SK-N-SH (cell line): ENCODE measurements around the gene FOXP1. TPM values are rescaled to one million over a fixed set of nuclear protein-coding genes. Genes with fewer than 3 reads are reported as not detected.

Experiments used
- CTCF ChIA-PET: fragments of 300-600, 350-600 bp; formaldehyde crosslinking; extraction: SDS; loops from one replicate; lab custom pipeline; 2021; lab: Yijun Ruan, JAX
- POLR2A ChIA-PET: fragments of 350-600 bp; sonication (Branson Sonifier 250); formaldehyde crosslinking; extraction: SDS; loops from one replicate; lab custom pipeline; 2020; ENCODE audit warnings: antibody characterized with exemption, inconsistent platforms; lab: Yijun Ruan, JAX
- DNase-seq: peaks from one replicate; pipeline ENCODE4 v3.0.0; 2012
- H2AFZ ChIP-seq: fragments of 200-600 bp; sonication (generic); 2 replicates; pipeline ENCODE4 v1.8.1; 2016; ENCODE audit warnings: antibody characterized with exemption, mild to moderate bottlenecking, low read depth
- H3F3A ChIP-seq: fragments of 200-600 bp; sonication (generic); replicated peaks from 2 replicates; pipeline ENCODE3; 2016; ENCODE audit warnings: antibody characterized with exemption, mild to moderate bottlenecking; ENCODE audit not compliant: insufficient read depth
- H3K27ac ChIP-seq, 2 experiments: fragments of 200-500 bp in 1 of 2; fragments of 200-600 bp in 1 of 2; sonication (Bioruptor generic) in 1 of 2; sonication (generic), shearing (Covaris generic) in 1 of 2; 2 replicates each; pipeline versions ENCODE4 v1.5.1 to v1.6.1; 2014 to 2016; ENCODE audit warnings: low read depth in 2 of 2, inconsistent platforms in 1 of 2, low read length in 1 of 2, mild to moderate bottlenecking in 1 of 2, mixed read lengths in 1 of 2
- H3K27me3 ChIP-seq: fragments of 200-600 bp; sonication (generic), shearing (Covaris generic); 2 replicates; pipeline ENCODE4 v1.6.1; 2016; ENCODE audit warnings: mixed run types; ENCODE audit not compliant: insufficient read depth
- H3K36me3 ChIP-seq, 2 experiments: fragments of 200-500 bp in 1 of 2; fragments of 200-600 bp in 1 of 2; sonication (Bioruptor generic) in 1 of 2; sonication (generic) in 1 of 2; replicated peaks in 1 of 2; 2 replicates each; pipeline versions ENCODE3 to v1.5.1; 2014 to 2016; ENCODE audit warnings: low read length in 1 of 2, mild to moderate bottlenecking in 1 of 2; ENCODE audit not compliant: insufficient read depth in 2 of 2, control insufficient read depth in 1 of 2
- H3K4me1 ChIP-seq, 2 experiments: fragments of 200-500 bp in 1 of 2; fragments of 200-600 bp in 1 of 2; sonication (Bioruptor generic) in 1 of 2; sonication (generic), shearing (Covaris generic) in 1 of 2; 2 replicates each; pipeline versions ENCODE4 v1.5.1 to v1.6.1; 2014 to 2016; ENCODE audit warnings: low read depth in 1 of 2, low read length in 1 of 2, mixed run types in 1 of 2; ENCODE audit not compliant: insufficient read depth in 2 of 2, control insufficient read depth in 1 of 2
- H3K4me2 ChIP-seq: fragments of 200-600 bp; sonication (generic), shearing (Covaris generic); 2 replicates; pipeline ENCODE4 v1.6.1; 2017; ENCODE audit warnings: mixed run types
- H3K4me3 ChIP-seq, 2 experiments: fragments of 200-500 bp in 1 of 2; fragments of 200-600 bp in 1 of 2; sonication (Bioruptor generic) in 1 of 2; sonication (generic), shearing (Covaris generic) in 1 of 2; 2 replicates each; pipeline versions ENCODE4 v1.5.1 to v1.8.1; 2014 to 2016; ENCODE audit warnings: low read depth in 2 of 2, inconsistent platforms in 1 of 2, low read length in 1 of 2, mild to moderate bottlenecking in 1 of 2, mixed read lengths in 1 of 2, moderate library complexity in 1 of 2
- H3K79me2 ChIP-seq: fragments of 200-600 bp; sonication (generic); 2 replicates; pipeline ENCODE4 v1.8.1; 2017; ENCODE audit warnings: mild to moderate bottlenecking; ENCODE audit not compliant: insufficient read depth
- H3K9ac ChIP-seq: fragments of 200-600 bp; sonication (generic); 2 replicates; pipeline ENCODE4 v1.6.1; 2017; ENCODE audit warnings: mixed run types
- H3K9me2 ChIP-seq: fragments of 200-600 bp; sonication (generic); 2 replicates; pipeline ENCODE4 v1.6.1; 2017; ENCODE audit warnings: mixed run types
- H3K9me3 ChIP-seq: fragments of 200-600 bp; sonication (generic); 2 replicates; pipeline ENCODE4 v1.6.1; 2017; ENCODE audit warnings: mixed run types, mild to moderate bottlenecking, moderate library complexity
- H4K20me1 ChIP-seq: fragments of 200-600 bp; sonication (generic); 2 replicates; pipeline ENCODE4 v1.6.1; 2017; ENCODE audit warnings: mild to moderate bottlenecking, mixed run types; ENCODE audit not compliant: insufficient read depth
- EP300 ChIP-seq, 2 experiments: IDR thresholded peaks; 2 replicates each; pipeline versions ENCODE4 v1.4.0 to v1.6.1; 2012; ENCODE audit warnings: borderline replicate concordance in 1 of 2, low read depth in 1 of 2, low read length in 1 of 2
- FOSL2 ChIP-seq: IDR thresholded peaks from 2 replicates; pipeline ENCODE4 v1.4.0; 2012; ENCODE audit warnings: low read depth, mild to moderate bottlenecking, moderate library complexity, borderline replicate concordance
- GATA2 ChIP-seq: sonication (generic); formaldehyde crosslinking; IDR thresholded peaks from 2 replicates; pipeline ENCODE4 v1.5.0; 2020; ENCODE audit warnings: mild to moderate bottlenecking, missing genetic modification reagents
- MEF2A ChIP-seq: IDR thresholded peaks from 2 replicates; pipeline ENCODE4 v1.4.0; 2012; ENCODE audit warnings: low read depth, borderline replicate concordance
- NRF1 ChIP-seq: IDR thresholded peaks from 2 replicates; pipeline ENCODE4 v1.6.1; 2012; ENCODE audit warnings: low read depth, mild to moderate bottlenecking, low read length
- POLR2AphosphoS5 ChIP-seq: IDR thresholded peaks from 2 replicates; pipeline ENCODE4 v1.6.1; 2012; ENCODE audit warnings: low read depth, low read length
- SIN3A ChIP-seq: IDR thresholded peaks from 2 replicates; pipeline ENCODE4 v1.6.1; 2012; ENCODE audit warnings: low read depth, mild to moderate bottlenecking, low read length, moderate library complexity, borderline replicate concordance
- TEAD4 ChIP-seq: IDR thresholded peaks from 2 replicates; pipeline ENCODE4 v1.4.0; 2012; ENCODE audit warnings: mild to moderate bottlenecking, borderline replicate concordance; ENCODE audit not compliant: insufficient read depth
- WGBS: methylation state at CpG from one replicate; pipeline ENCODE4 v1.1.6; 2017; ENCODE audit warnings: low lambda C conversion rate; 5-methylcytosine and 5-hydroxymethylcytosine counted together
- polyA plus RNA-seq, 3 experiments: library from polyadenylated mRNA; depleted of rRNA; stranded (reverse); fragments of >200 nt; gene quantifications; 2 replicates each; pipeline ENCODE4 v1.2.3, GENCODE V29; 2012
- TF ChIP-seq, protein P1 (sequence below): IDR thresholded peaks from 2 replicates; pipeline ENCODE4 v1.6.1; 2012; ENCODE audit warnings: mild to moderate bottlenecking, low read depth, low read length, moderate library complexity
- TF ChIP-seq, protein P2 (sequence below): fragments of 200-600 bp; sonication (generic); IDR thresholded peaks from 2 replicates; pipeline ENCODE4 v1.6.1; 2017; ENCODE audit warnings: antibody characterized with exemption, mild to moderate bottlenecking, moderate library complexity
- TF ChIP-seq, protein P3 (sequence below): IDR thresholded peaks from 2 replicates; pipeline ENCODE4; 2012

Gene FOXP1
- polyA plus RNA-seq, 1 of the 3 experiments (the other 2 are of a cell fraction), result 8.8 TPM

DNA sequence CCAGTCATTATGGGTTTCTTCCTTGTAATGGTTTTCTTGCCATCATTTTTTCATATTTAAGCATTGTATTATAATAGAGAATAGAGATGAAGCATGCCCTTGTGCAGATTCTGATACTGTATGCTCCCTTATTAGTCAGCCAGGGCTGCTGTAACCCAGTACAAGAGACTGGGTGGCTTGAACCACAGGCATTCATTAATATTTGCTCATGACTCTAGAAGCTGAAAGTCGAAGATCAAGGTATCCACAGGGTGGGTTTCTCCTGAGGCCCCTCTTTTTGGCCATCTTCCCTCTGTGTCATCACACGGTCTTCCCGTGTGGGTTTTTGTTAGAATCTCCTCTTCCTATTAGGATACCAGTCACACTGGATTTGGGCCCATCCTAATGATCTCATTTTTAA is 74.5 kb downstream of the FOXP1 start:
- Histone ChIP-seq H2AFZ (no peak overlapping the region), H3K4me2 (no peak overlapping the region), H3K27ac (peak overlapping the region in 1 of 2 experiments; percentile 92; a peak in 2 of 4 replicates), H3K9ac (no peak overlapping the region; the same call in 1 of the 2 replicates), H4K20me1 (no peaks in the 10 kb centered on the region), H3K9me3 (no peaks in the 10 kb centered on the region), H3K4me1 (peaks cover 6 to 36% of the 10 kb centered on the region in 2 experiments), H3K9me2 (no peaks in the 10 kb centered on the region), H3K27me3 (no peaks in the 10 kb centered on the region), H3K4me3 (no peak overlapping the region), H3K36me3 (no peaks in the 10 kb centered on the region), H3K79me2 (peaks cover 79% of the 10 kb centered on the region)
- WGBS, result 55% methylated on average over 3 of the region's 3 CpGs
- ChIA-PET POLR2A (no interaction called here), CTCF (no interaction called here)
- DNase-seq, result no peak
- TF ChIP-seq TEAD4 (no peak), MEF2A (no peak), POLR2AphosphoS5 (no peak), FOSL2 (no peak), GATA2 (CRISPR knock-in tag) (no peak), NRF1 (no peak)
- TF ChIP-seq, protein P1, sequence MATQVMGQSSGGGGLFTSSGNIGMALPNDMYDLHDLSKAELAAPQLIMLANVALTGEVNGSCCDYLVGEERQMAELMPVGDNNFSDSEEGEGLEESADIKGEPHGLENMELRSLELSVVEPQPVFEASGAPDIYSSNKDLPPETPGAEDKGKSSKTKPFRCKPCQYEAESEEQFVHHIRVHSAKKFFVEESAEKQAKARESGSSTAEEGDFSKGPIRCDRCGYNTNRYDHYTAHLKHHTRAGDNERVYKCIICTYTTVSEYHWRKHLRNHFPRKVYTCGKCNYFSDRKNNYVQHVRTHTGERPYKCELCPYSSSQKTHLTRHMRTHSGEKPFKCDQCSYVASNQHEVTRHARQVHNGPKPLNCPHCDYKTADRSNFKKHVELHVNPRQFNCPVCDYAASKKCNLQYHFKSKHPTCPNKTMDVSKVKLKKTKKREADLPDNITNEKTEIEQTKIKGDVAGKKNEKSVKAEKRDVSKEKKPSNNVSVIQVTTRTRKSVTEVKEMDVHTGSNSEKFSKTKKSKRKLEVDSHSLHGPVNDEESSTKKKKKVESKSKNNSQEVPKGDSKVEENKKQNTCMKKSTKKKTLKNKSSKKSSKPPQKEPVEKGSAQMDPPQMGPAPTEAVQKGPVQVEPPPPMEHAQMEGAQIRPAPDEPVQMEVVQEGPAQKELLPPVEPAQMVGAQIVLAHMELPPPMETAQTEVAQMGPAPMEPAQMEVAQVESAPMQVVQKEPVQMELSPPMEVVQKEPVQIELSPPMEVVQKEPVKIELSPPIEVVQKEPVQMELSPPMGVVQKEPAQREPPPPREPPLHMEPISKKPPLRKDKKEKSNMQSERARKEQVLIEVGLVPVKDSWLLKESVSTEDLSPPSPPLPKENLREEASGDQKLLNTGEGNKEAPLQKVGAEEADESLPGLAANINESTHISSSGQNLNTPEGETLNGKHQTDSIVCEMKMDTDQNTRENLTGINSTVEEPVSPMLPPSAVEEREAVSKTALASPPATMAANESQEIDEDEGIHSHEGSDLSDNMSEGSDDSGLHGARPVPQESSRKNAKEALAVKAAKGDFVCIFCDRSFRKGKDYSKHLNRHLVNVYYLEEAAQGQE, result no peak
- TF ChIP-seq, protein P2, sequence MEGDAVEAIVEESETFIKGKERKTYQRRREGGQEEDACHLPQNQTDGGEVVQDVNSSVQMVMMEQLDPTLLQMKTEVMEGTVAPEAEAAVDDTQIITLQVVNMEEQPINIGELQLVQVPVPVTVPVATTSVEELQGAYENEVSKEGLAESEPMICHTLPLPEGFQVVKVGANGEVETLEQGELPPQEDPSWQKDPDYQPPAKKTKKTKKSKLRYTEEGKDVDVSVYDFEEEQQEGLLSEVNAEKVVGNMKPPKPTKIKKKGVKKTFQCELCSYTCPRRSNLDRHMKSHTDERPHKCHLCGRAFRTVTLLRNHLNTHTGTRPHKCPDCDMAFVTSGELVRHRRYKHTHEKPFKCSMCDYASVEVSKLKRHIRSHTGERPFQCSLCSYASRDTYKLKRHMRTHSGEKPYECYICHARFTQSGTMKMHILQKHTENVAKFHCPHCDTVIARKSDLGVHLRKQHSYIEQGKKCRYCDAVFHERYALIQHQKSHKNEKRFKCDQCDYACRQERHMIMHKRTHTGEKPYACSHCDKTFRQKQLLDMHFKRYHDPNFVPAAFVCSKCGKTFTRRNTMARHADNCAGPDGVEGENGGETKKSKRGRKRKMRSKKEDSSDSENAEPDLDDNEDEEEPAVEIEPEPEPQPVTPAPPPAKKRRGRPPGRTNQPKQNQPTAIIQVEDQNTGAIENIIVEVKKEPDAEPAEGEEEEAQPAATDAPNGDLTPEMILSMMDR, result no peak
- TF ChIP-seq, all 33 proteins: peak for 0
- H3F3A ChIP-seq, result peaks cover 55% of the 10 kb centered on the region

DNA sequence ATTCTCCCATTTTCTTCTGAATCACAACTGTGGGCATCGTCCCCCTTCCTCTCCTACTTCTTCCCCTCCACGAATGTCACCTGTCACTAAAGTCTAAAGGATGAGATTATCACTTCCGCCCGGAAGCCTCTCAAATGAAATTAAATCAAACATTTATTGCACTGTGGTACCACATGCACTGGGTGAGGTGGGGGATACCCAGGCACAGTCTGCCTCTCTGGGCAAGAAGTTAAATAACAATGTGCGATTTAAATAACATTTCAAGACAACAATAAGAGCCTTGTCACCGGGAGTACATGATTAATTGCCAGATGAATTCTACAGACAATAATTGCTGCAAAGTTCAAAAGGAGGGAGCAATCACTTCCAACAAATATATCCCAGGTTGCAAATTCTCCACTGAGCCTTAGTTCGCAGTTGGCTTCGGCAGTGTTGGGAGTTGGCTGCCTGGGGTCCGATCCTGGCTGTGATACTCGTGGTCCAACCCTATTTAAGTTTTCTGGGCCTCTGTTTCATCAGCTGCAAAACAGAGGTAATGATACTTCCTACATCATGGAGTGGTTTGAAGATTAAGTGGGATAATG is 77.7 kb downstream of the FOXP1 start:
- H2AFZ ChIP-seq, result no peak overlapping the region
- peaks cover 50% of the 10 kb centered on the region for H3F3A ChIP-seq
- H3K9me3 ChIP-seq, result no peaks in the 10 kb centered on the region
- 86% methylated on average over 10 of the region's 10 CpGs for WGBS
- POLR2A ChIA-PET, result no interaction called here
- no peaks in the 10 kb centered on the region for H4K20me1 ChIP-seq
- H3K9me2 ChIP-seq, result no peaks in the 10 kb centered on the region
- no peaks in the 10 kb centered on the region for H3K36me3 ChIP-seq
- no peak overlapping the region for H3K4me2 ChIP-seq
- peaks cover under 1 to 29% of the 10 kb centered on the region in 2 experiments for H3K4me1 ChIP-seq
- DNase-seq, result no peak
- H3K4me3 ChIP-seq, result no peak overlapping the region
- peak overlapping the region in 1 of 2 experiments; percentile 95; a peak in 2 of 4 replicates for H3K27ac ChIP-seq
- CTCF ChIA-PET, result interaction anchor here (0.6 to 0.8 kb wide), 2 partner anchors 12 to 499 kb away, joined by 3 to 4 read pairs; no protein-coding TSS in a partner anchor
- peaks cover 82% of the 10 kb centered on the region for H3K79me2 ChIP-seq
- H3K9ac ChIP-seq, result no peak overlapping the region
- no peaks in the 10 kb centered on the region for H3K27me3 ChIP-seq
- no peak for TF ChIP-seq SIN3A
- TF ChIP-seq, protein P3, sequence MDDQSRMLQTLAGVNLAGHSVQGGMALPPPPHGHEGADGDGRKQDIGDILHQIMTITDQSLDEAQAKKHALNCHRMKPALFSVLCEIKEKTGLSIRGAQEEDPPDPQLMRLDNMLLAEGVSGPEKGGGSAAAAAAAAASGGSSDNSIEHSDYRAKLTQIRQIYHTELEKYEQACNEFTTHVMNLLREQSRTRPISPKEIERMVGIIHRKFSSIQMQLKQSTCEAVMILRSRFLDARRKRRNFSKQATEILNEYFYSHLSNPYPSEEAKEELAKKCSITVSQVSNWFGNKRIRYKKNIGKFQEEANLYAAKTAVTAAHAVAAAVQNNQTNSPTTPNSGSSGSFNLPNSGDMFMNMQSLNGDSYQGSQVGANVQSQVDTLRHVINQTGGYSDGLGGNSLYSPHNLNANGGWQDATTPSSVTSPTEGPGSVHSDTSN, result no peak
- no peak for TF ChIP-seq EP300 (IDR thresholded peaks at IDR 0.05; ENCODE audit: borderline replicate concordance in 1 of 2, low read depth in 1 of 2, low read length in 1 of 2)
- TF ChIP-seq, all 33 proteins: peak for 0
